HepG2 (cell line): ENCODE results near the gene SEMA3F. TPM values are rescaled to one million over a fixed set of nuclear protein-coding genes. Genes with fewer than 3 reads are reported as not detected.

Source experiments
- AGO1 ChIP-seq: fragments of 200-400 bp; formaldehyde crosslinking; IDR thresholded peaks from 2 replicates; pipeline ENCODE4 v1.6.1; 2017; ENCODE audit warnings: mild to moderate bottlenecking, low read depth, low read length, moderate library complexity; ENCODE audit not compliant: poor library complexity, severe bottlenecking
- ARNT ChIP-seq: fragments of 450-650 bp; IDR thresholded peaks from 2 replicates; pipeline ENCODE4 v1.6.1; 2017
- ARNTL ChIP-seq: sonication (generic); formaldehyde crosslinking; IDR thresholded peaks from 2 replicates; pipeline ENCODE4 v1.4.0; 2020; ENCODE audit warnings: mild to moderate bottlenecking, missing genetic modification reagents
- CENPX ChIP-seq: sonication (generic); formaldehyde crosslinking; IDR thresholded peaks from 2 replicates; pipeline ENCODE4 v1.9.0; 2021; ENCODE audit warnings: mild to moderate bottlenecking, missing genetic modification reagents, moderate library complexity
- E2F2 ChIP-seq: sonication (generic); formaldehyde crosslinking; IDR thresholded peaks from 2 replicates; pipeline ENCODE4 v1.4.0; 2020; ENCODE audit warnings: missing genetic modification reagents, borderline replicate concordance
- GMEB2 ChIP-seq: IDR thresholded peaks from 2 replicates; pipeline ENCODE4 v1.6.1; 2016; ENCODE audit warnings: missing biosample characterization, missing genetic modification reagents, low read depth
- IKZF5 ChIP-seq: IDR thresholded peaks from 2 replicates; pipeline ENCODE4 v1.6.1; 2018; ENCODE audit warnings: missing genetic modification reagents, mild to moderate bottlenecking, missing compliant biosample characterization
- KDM6A ChIP-seq: IDR thresholded peaks from 2 replicates; pipeline ENCODE4 v1.6.1; 2016; ENCODE audit warnings: low read depth
- KLF16 ChIP-seq, 2 experiments: sonication (generic) in 1 of 2; formaldehyde crosslinking in 1 of 2; IDR thresholded peaks; 2 replicates each; pipeline versions ENCODE4 v1.6.1 to v1.8.0; 2016 to 2023; ENCODE audit warnings: missing genetic modification reagents in 2 of 2, missing compliant biosample characterization in 1 of 2
- LBX2 ChIP-seq: sonication (generic); formaldehyde crosslinking; IDR thresholded peaks from 2 replicates; pipeline ENCODE4 v1.5.0; 2020; ENCODE audit warnings: missing genetic modification reagents, mild to moderate bottlenecking, borderline replicate concordance
- MIER3 ChIP-seq: IDR thresholded peaks from 2 replicates; pipeline ENCODE4 v1.6.1; 2016; ENCODE audit warnings: missing compliant biosample characterization, borderline replicate concordance
- MLLT10 ChIP-seq: sonication (generic); formaldehyde crosslinking; IDR thresholded peaks from 2 replicates; pipeline ENCODE4 v1.4.0; 2020; ENCODE audit warnings: missing genetic modification reagents
- RARG ChIP-seq: sonication (generic); formaldehyde crosslinking; IDR thresholded peaks from 2 replicates; pipeline ENCODE4 v1.4.0; 2020; ENCODE audit warnings: low read depth, mild to moderate bottlenecking, missing genetic modification reagents
- ZBTB8A ChIP-seq: sonication (generic); formaldehyde crosslinking; IDR thresholded peaks from 2 replicates; pipeline ENCODE4 v1.4.0; 2020; ENCODE audit warnings: mild to moderate bottlenecking, low read depth, missing genetic modification reagents, borderline replicate concordance
- ZFAT ChIP-seq: sonication (generic); formaldehyde crosslinking; conservative IDR thresholded peaks from 2 replicates; pipeline ENCODE4 v1.8.1; 2023; ENCODE audit warnings: missing genetic modification reagents, inconsistent platforms
- ZIK1 ChIP-seq: sonication (generic); formaldehyde crosslinking; IDR thresholded peaks from 2 replicates; pipeline ENCODE4 v1.5.0; 2020; ENCODE audit warnings: mild to moderate bottlenecking, low read depth, missing genetic modification reagents, borderline replicate concordance
- ZNF224 ChIP-seq: sonication (generic); formaldehyde crosslinking; IDR thresholded peaks from 2 replicates; pipeline ENCODE4 v1.5.0; 2020; ENCODE audit warnings: mild to moderate bottlenecking, missing genetic modification reagents
- ZNF230 ChIP-seq: sonication (generic); formaldehyde crosslinking; IDR thresholded peaks from 2 replicates; pipeline ENCODE4 v1.4.0; 2020; ENCODE audit warnings: mild to moderate bottlenecking, missing genetic modification reagents
- ZNF549 ChIP-seq: sonication (generic); formaldehyde crosslinking; IDR thresholded peaks from 2 replicates; pipeline ENCODE4 v1.5.0; 2020; ENCODE audit warnings: missing genetic modification reagents
- ZNF740 ChIP-seq: sonication (generic); formaldehyde crosslinking; IDR thresholded peaks from 2 replicates; pipeline ENCODE4 v1.4.0; 2020; ENCODE audit warnings: missing genetic modification reagents
- ZSCAN25 ChIP-seq: sonication (generic); formaldehyde crosslinking; IDR thresholded peaks from 2 replicates; pipeline ENCODE4 v1.8.0; 2022; ENCODE audit warnings: mild to moderate bottlenecking, missing genetic modification reagents
- polyA plus RNA-seq, 8 experiments: library from polyadenylated mRNA; depleted of rRNA in 3 of 8; stranded (reverse) in 7 of 8; unstranded in 1 of 8; fragments of >200 nt; fragmentation: Illumina TruSeq in 4 of 8; extraction: Trizol in 4 of 8; gene quantifications; 2 replicates each; pipeline versions ENCODE4 v1.2.1 to v1.2.3, GENCODE V29; 2011 to 2016; ENCODE audit warnings: low read depth in 4 of 8, missing spikeins in 1 of 8, mixed read lengths in 1 of 8; ENCODE audit not compliant: insufficient read depth in 1 of 8
- total RNA-seq, 5 experiments: library from RNA; depleted of rRNA; stranded (reverse); fragments of >200 nt; fragmentation: Illumina TruSeq; extraction: Trizol; gene quantifications; 2 replicates each; pipeline ENCODE4 v1.2.3, GENCODE V29; 2016; ENCODE audit warnings: low read depth in 1 of 5

Gene SEMA3F
- total and polyA plus RNA-seq, 2 of the 13 experiments (the other 11 are each of a cell fraction or from before 2014, with no cell fraction given): 7.6 to 17.2 TPM

GRCh38 chr3:50194128-50194902 lies 39.2 kb downstream of the SEMA3F start (continued):
- TF ChIP-seq GMEB2 (no peak), LBX2 (CRISPR knock-in tag) (no peak), ZNF230 (CRISPR knock-in tag) (peak; percentile 87), ZFAT (CRISPR knock-in tag) (no peak), KDM6A (CRISPR knock-in tag) (no peak), RARG (CRISPR knock-in tag) (no peak), ZBTB8A (0 out of 2 replicates have a peak, but pooled peaks have one; percentile 12), ZNF549 (CRISPR knock-in tag) (no peak), IKZF5 (CRISPR knock-in tag) (peak; percentile 20; the same call in 1 of the 2 replicates), ARNT (no peak), CENPX (no peak), ZSCAN25 (CRISPR knock-in tag) (no peak), ZNF224 (CRISPR knock-in tag) (0 out of 2 replicates have a peak, but pooled peaks have one; percentile 22), MIER3 (CRISPR knock-in tag) (0 out of 2 replicates have a peak, but pooled peaks have one; percentile 29), ARNTL (CRISPR knock-in tag) (peak; percentile 61; the same call in 1 of the 2 replicates), ZNF740 (CRISPR knock-in tag) (peak; percentile 99), ZIK1 (CRISPR knock-in tag) (no peak; the same call in 1 of the 2 replicates), AGO1 (no peak), MLLT10 (CRISPR knock-in tag) (no peak), E2F2 (CRISPR knock-in tag) (no peak), KLF16 (CRISPR knock-in tag; IDR thresholded peaks at IDR 0.05) (0 out of 4 replicates have a peak, but pooled peaks of 1 of the 2 experiments have one; percentile 63)
